NCI-H524 treated with DMSO at 0.1 percent for 48 hours (cell line): Measurements from ENCODE around the gene CCDC183.
"Not testable (repeated sequence)": the region's sequence is repeated elsewhere in the genome, so short reads cannot be mapped to it uniquely, and the experiment has no call there.

ENCODE experiments used
- DNase-seq: peaks from one replicate; lab custom pipeline; 2025; lab: John Stamatoyannopoulos, UW

CCDC183 gene

GRCh38 chr9:136785565-136786355, 10.4 kb upstream of the CCDC183 start:
- not testable (repeated sequence) for DNase-seq

- no peak for DNase-seq
These were observed 9.7 kb upstream of the CCDC183 start for GRCh38 chr9:136786451-136786850.

GRCh38 chr9:136786983-136787382, 9.2 kb upstream of the CCDC183 start:
- DNase-seq, result not testable (repeated sequence)

GRCh38 chr9:136787690-136788400, 8.3 kb upstream of the CCDC183 start:
- DNase-seq, result peak; percentile 35

- DNase-seq, result not testable (repeated sequence)
These were observed 7.3 kb upstream of the CCDC183 start for GRCh38 chr9:136788644-136789522.

- DNase-seq, result peak; percentile 46
These were observed 6.6 kb upstream of the CCDC183 start for GRCh38 chr9:136789523-136789937.

GRCh38 chr9:136790640-136791515, 5.3 kb upstream of the CCDC183 start, which contains the start of gene TMEM141:
Gene TMEM141 (plus strand): TSS chr9:136791344. CDS start chr9:136791371, 27 bp downstream.
- peak; percentile 97 for DNase-seq

- DNase-seq, result no peak
These were observed 4.4 kb upstream of the CCDC183 start for GRCh38 chr9:136791516-136792276.

- no peak for DNase-seq
These were observed 3.6 kb upstream of the CCDC183 start for GRCh38 chr9:136792321-136793085.

GRCh38 chr9:136793086-136793946, 2.8 kb upstream of the CCDC183 start:
- DNase-seq, result no peak

- no peak for DNase-seq
These were observed 1.7 kb upstream of the CCDC183 start for GRCh38 chr9:136794281-136794999.

GRCh38 chr9:136795000-136795348, 1.2 kb upstream of the CCDC183 start:
- no peak for DNase-seq

- not testable (repeated sequence) for DNase-seq
These were observed 723 bp downstream of the CCDC183 start for GRCh38 chr9:136796775-136797347.

GRCh38 chr9:136798708-136799078, 2.6 kb downstream of the CCDC183 start:
- DNase-seq, result no peak

- no peak for DNase-seq
These were observed 3.1 kb downstream of the CCDC183 start for GRCh38 chr9:136799079-136799853.

GRCh38 chr9:136799854-136800657, 3.9 kb downstream of the CCDC183 start:
- DNase-seq, result peak; percentile 73
